Endodermal cell (in vitro differentiated cells): ENCODE results near the gene GGTA1. TPM values are rescaled to one million over a fixed set of nuclear protein-coding genes. Genes with fewer than 3 reads are reported as not detected.

Source experiments
- DNase-seq: peaks from one replicate; pipeline ENCODE4 v3.0.0-alpha.2; 2017
- H3K27ac ChIP-seq: 2 replicates; pipeline ENCODE4 v1.5.1; 2013; ENCODE audit warnings: mild to moderate bottlenecking, low read depth, low read length, moderate library complexity
- H3K27me3 ChIP-seq: 2 replicates; pipeline ENCODE4 v1.6.1; 2013; ENCODE audit warnings: mild to moderate bottlenecking, low read length, moderate library complexity; ENCODE audit not compliant: insufficient read depth, control insufficient read depth, poor library complexity, severe bottlenecking
- H3K36me3 ChIP-seq: 2 replicates; pipeline ENCODE4 v1.7.0; 2013; ENCODE audit warnings: mild to moderate bottlenecking, low read length, moderate library complexity; ENCODE audit not compliant: control insufficient read depth, insufficient read depth
- H3K4me1 ChIP-seq: one replicate; pipeline ENCODE4 v1.7.0; 2013; ENCODE audit warnings: low read length; ENCODE audit not compliant: control insufficient read depth, insufficient read depth
- H3K4me3 ChIP-seq: 2 replicates; pipeline ENCODE4 v1.5.1; 2013; ENCODE audit warnings: mild to moderate bottlenecking, low read length, moderate library complexity
- H3K9ac ChIP-seq: 2 replicates; pipeline ENCODE4 v1.6.1; 2013; ENCODE audit warnings: mild to moderate bottlenecking, low read length, moderate library complexity; ENCODE audit not compliant: poor library complexity, severe bottlenecking; ENCODE audit errors: extremely low read depth
- H3K9me3 ChIP-seq: 2 replicates; pipeline ENCODE4 v1.6.1; 2013; ENCODE audit warnings: mild to moderate bottlenecking, low read length, moderate library complexity; ENCODE audit not compliant: control insufficient read depth
- H3K27ac Mint-ChIP-seq: 2 replicates; pipeline ENCODE4 v1.8.0; 2020; ENCODE audit warnings: mixed read lengths
- H3K27me3 Mint-ChIP-seq: 2 replicates; pipeline ENCODE4 v1.8.0; 2021; ENCODE audit warnings: mild to moderate bottlenecking, mixed read lengths; ENCODE audit not compliant: insufficient read depth
- H3K36me3 Mint-ChIP-seq: 2 replicates; pipeline ENCODE4 v1.8.0; 2020; ENCODE audit warnings: low read depth, mixed read lengths
- H3K4me1 Mint-ChIP-seq: 2 replicates; pipeline ENCODE4 v1.8.0; 2020; ENCODE audit warnings: mixed read lengths
- H3K4me3 Mint-ChIP-seq: 2 replicates; pipeline ENCODE4 v1.8.0; 2020; ENCODE audit warnings: mild to moderate bottlenecking, moderate library complexity, mixed read lengths
- H3K9me3 Mint-ChIP-seq: 2 replicates; pipeline ENCODE4 v1.8.0; 2020; ENCODE audit warnings: mild to moderate bottlenecking, mixed read lengths
- CTCF ChIP-seq: fragments of 200-600 bp; sonication (generic); conservative IDR thresholded peaks from 2 replicates; pipeline ENCODE4 v1.5.0; 2021; ENCODE audit warnings: antibody characterized with exemption, mild to moderate bottlenecking
- WGBS, 2 experiments: methylation state at CpG; one replicate each; pipeline versions ENCODE4 v1.1.5 to v1.1.7; 2013; ENCODE audit warnings: missing lambda C conversion rate in 2 of 2, mixed read lengths in 1 of 2; ENCODE audit not compliant: insufficient coverage in 1 of 2, insufficient read length in 1 of 2; 5-methylcytosine and 5-hydroxymethylcytosine counted together
- total RNA-seq, 2 donors: library from RNA; stranded (reverse); fragmentation: NEBNext Ultra II Directional in 1 of 2; extraction: Animal tissue kit (Norgen Biotek cat#: 25700) in 1 of 2; gene quantifications; 2 replicates in 1 of 2; 3 replicates in 1 of 2; pipeline ENCODE4 v1.2.1, GENCODE V29; 2021

GGTA1 gene
- total RNA-seq, 2 donors from 2014 or later, result not detected

- Histone ChIP-seq H3K36me3 (no peaks in the 10 kb centered on the region), H3K9ac (no peak overlapping the region), H3K9me3 (no peaks in the 10 kb centered on the region), H3K27me3 (peaks cover 36% of the 10 kb centered on the region), H3K4me1 (no peaks in the 10 kb centered on the region), H3K27ac (no peak overlapping the region), H3K4me3 (no peak overlapping the region)
- Mint-ChIP-seq H3K27ac (no peak overlapping the region), H3K9me3 (no peaks in the 10 kb centered on the region), H3K4me1 (peaks cover 14% of the 10 kb centered on the region), H3K36me3 (no peaks in the 10 kb centered on the region), H3K27me3 (peaks cover 74% of the 10 kb centered on the region), H3K4me3 (no peak overlapping the region)
- 84 to 95% methylated on average over 2 to 3 of the region's 3 CpGs for WGBS, 2 experiments
- TF ChIP-seq CTCF, result no peak
- no peak for DNase-seq
These were observed 3.8 kb upstream of the GGTA1 start for GRCh38 chr9:121503444-121503843.

GRCh38 chr9:121500165-121500478 lies 478 bp upstream of the GGTA1 start:
- H3K27me3 ChIP-seq, result peaks cover 55% of the 10 kb centered on the region
- H3K27ac Mint-ChIP-seq, result no peak overlapping the region

GRCh38 chr9:121499177-121499426 lies 542 bp downstream of the GGTA1 start:
- no peak for DNase-seq
- Mint-ChIP-seq H3K27ac (no peak overlapping the region), H3K9me3 (peaks cover 7% of the 10 kb centered on the region), H3K4me1 (peaks cover 12% of the 10 kb centered on the region), H3K36me3 (no peaks in the 10 kb centered on the region), H3K4me3 (peak overlapping the region; percentile 64), H3K27me3 (peaks cover 87% of the 10 kb centered on the region)
- no peaks in the 10 kb centered on the region for H3K36me3 ChIP-seq
- no peak overlapping the region for H3K9ac ChIP-seq
- H3K9me3 ChIP-seq, result peaks cover 7% of the 10 kb centered on the region
- 4% methylated on average over 8 of the region's 8 CpGs; no CpG with 5 or more reads in 1 of the 2 experiments for WGBS, 2 experiments
- peaks cover 55% of the 10 kb centered on the region for H3K27me3 ChIP-seq
- peak overlapping the region; percentile 76 for H3K4me3 ChIP-seq
- TF ChIP-seq CTCF, result no peak
- no peaks in the 10 kb centered on the region for H3K4me1 ChIP-seq
- H3K27ac ChIP-seq, result no peak overlapping the region

More at GRCh38 chr9:121500165-121500478, 478 bp upstream of the GGTA1 start:
- 18 to 25% methylated on average over 13 to 15 of the region's 15 CpGs for WGBS, 2 experiments
- peaks cover 89% of the 10 kb centered on the region for H3K27me3 Mint-ChIP-seq
- H3K9me3 ChIP-seq, result peaks cover 7% of the 10 kb centered on the region
- H3K9ac ChIP-seq, result no peak overlapping the region
- no peak for TF ChIP-seq CTCF
- peak overlapping the region; percentile 76 for H3K4me3 ChIP-seq
- H3K36me3 ChIP-seq, result no peaks in the 10 kb centered on the region
- no peak overlapping the region for H3K27ac ChIP-seq
- no peaks in the 10 kb centered on the region for H3K4me1 ChIP-seq
- H3K4me1 Mint-ChIP-seq, result peaks cover 12% of the 10 kb centered on the region
- peak overlapping the region; percentile 64 for H3K4me3 Mint-ChIP-seq
- H3K9me3 Mint-ChIP-seq, result peaks cover 7% of the 10 kb centered on the region
- no peaks in the 10 kb centered on the region for H3K36me3 Mint-ChIP-seq
- DNase-seq, result no peak
